DLD1 (cell line): Measurements from ENCODE around the gene RAB11FIP5.

Experiments
- in situ Hi-C: cut with HindIII; loops from 2 replicates; pipeline ENCODE4 v1.10.0; 2017; ENCODE audit warnings: low sequenced_read_pairs

RAB11FIP5 gene

GRCh38 chr2:73035899-73036711, 76.6 kb downstream of the RAB11FIP5 start:
- in situ Hi-C loops, result no loop called here

- in situ Hi-C loops, result no loop called here
Observed at GRCh38 chr2:73034661-73035375, 77.9 kb downstream of the RAB11FIP5 start.

DNA sequence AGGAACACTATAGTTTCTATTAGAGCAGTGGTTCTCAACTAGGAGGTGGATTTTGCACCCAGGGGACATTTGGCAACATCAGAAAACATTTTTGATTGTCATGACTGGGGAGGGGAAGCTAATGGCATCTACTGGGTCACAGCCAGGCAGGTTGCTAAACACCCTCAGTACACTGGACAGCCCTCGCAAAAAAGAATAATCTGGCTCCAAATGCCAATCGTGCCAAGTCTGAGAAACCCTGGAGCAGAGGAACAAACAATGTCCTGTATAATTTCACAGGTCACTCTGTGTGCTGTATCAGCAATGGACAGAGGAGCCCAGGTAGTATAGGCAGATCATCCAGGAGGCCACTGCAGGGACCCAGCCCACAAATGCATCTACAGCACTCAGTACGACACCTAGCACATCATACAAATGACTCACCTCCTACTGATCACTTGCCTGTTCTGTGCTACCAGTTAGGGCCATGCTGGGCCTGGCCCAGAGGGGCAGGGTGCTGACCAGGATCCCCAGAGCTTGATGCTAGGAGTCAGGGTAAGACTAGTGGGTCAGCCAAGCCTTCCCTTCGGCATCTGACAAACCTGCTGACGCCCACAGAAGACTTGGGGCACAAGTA, 78.9 kb downstream of the RAB11FIP5 start:
- in situ Hi-C loops, result no loop called here

GRCh38 chr2:73033142-73033765, 79.5 kb downstream of the RAB11FIP5 start:
- in situ Hi-C loops, result no loop called here

DNA sequence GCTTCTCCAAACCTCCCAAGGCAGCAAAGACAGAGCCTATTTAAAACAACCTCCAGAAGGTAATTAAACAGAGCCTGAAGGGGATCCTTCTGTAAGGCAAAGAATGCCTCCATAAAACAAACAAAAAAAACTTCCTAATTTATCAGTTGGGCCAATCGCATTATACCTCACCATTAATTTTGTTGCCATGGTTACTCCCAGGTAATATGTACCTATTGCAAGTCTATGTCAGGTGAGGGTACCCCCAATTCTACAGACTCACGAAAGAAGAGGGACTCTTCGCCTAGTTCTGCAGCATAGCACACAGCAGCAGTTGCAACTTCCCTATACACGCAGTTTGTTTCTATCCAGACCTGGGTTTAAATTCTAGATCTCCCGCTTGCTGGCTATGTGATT, 80.0 kb downstream of the RAB11FIP5 start:
- in situ Hi-C loops, result no loop called here

- in situ Hi-C loops, result no loop called here
Observed at GRCh38 chr2:73031725-73032701, 80.7 kb downstream of the RAB11FIP5 start.

GRCh38 chr2:73031095-73031678, 81.6 kb downstream of the RAB11FIP5 start:
- in situ Hi-C loops, result no loop called here

GRCh38 chr2:73028841-73029240, 83.9 kb downstream of the RAB11FIP5 start:
- in situ Hi-C loops, result no loop called here

DNA sequence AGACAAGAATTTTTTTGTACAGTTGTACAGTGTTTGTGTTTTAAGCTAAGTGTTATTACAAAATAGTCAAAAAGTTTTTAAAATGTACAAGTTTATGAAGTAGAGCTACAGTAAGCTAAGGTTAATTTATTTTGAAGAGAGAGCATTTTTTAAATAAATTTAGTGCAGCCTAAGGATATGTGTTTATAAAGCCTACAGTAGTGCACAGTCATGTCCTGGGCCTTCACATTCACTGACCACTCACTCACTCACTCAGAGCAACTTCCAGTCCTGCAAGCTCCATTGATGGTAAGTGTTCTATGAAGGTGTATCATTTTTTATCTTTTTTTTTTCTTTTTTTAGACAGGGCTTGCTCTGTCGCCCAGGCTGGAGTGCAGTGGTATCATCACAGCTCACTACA, 85.4 kb downstream of the RAB11FIP5 start:
- in situ Hi-C loops, result no loop called here

DNA sequence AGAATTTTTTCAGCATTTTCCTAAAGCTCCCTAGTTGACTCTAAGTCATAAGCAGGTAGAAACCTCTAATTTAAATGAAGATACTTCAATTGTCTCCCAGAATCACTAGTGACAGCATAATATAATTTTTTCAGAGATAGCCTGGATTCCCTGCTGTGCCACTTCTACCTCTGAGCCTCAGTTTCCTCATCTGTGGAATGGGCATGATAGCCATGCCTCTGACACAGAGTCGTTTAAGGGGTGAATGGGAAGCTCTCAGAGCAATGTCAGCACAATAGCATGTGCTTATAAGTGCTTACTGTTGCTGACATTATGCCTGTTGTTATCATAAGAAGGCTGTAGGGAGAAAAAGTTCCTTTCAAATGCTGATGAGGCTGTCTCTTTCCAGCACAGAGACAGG, 89.3 kb downstream of the RAB11FIP5 start:
- in situ Hi-C loops, result loop anchor here (25.0 kb wide), 1 partner anchor 164 kb away; no protein-coding TSS in a partner anchor
